Ammon's horn (tissue), 1 donor: Measurements from ENCODE around the gene FUT9.
"Not testable (repeated sequence)": the region's sequence is repeated elsewhere in the genome, so short reads cannot be mapped to it uniquely, and the experiment has no call there.

Source experiments
- DNase-seq: peaks from one replicate; pipeline ENCODE4 v3.0.0-alpha.2; 2016; ENCODE audit warnings: low spot score

Gene FUT9

GRCh38 chr6:96186516-96187195, 170.9 kb downstream of the FUT9 start:
- DNase-seq = no peak

GRCh38 chr6:96194675-96195074, 178.9 kb downstream of the FUT9 start:
- no peak for DNase-seq

GRCh38 chr6:96195272-96195671, 179.5 kb downstream of the FUT9 start:
- DNase-seq = no peak

GRCh38 chr6:96196633-96197032, 180.9 kb downstream of the FUT9 start:
- no peak for DNase-seq

GRCh38 chr6:96197241-96197640, 181.5 kb downstream of the FUT9 start:
- no peak for DNase-seq

GRCh38 chr6:96202571-96202970, 186.8 kb downstream of the FUT9 start:
- no peak for DNase-seq

GRCh38 chr6:96211341-96211740, 195.6 kb downstream of the FUT9 start:
- no peak for DNase-seq

GRCh38 chr6:96212066-96212465, 196.3 kb downstream of the FUT9 start:
- DNase-seq = no peak

- peak; percentile 37 for DNase-seq
Observed at GRCh38 chr6:96213784-96214183, 198.0 kb downstream of the FUT9 start.

GRCh38 chr6:96223695-96224094, 207.9 kb downstream of the FUT9 start:
- DNase-seq = no peak

GRCh38 chr6:96227135-96227534, 211.4 kb downstream of the FUT9 start:
- no peak for DNase-seq

- DNase-seq = no peak
Observed at GRCh38 chr6:96234444-96234843, 218.7 kb downstream of the FUT9 start.

GRCh38 chr6:96235927-96236326, 220.2 kb downstream of the FUT9 start:
- no peak for DNase-seq

- DNase-seq = no peak
Observed at GRCh38 chr6:96236471-96236870, 220.7 kb downstream of the FUT9 start.

GRCh38 chr6:96237638-96238347, 222.0 kb downstream of the FUT9 start:
- no peak for DNase-seq

GRCh38 chr6:96246563-96246962, 230.8 kb downstream of the FUT9 start:
- DNase-seq = no peak

GRCh38 chr6:96249755-96250154, 234.0 kb downstream of the FUT9 start:
- no peak for DNase-seq

- DNase-seq = no peak
Observed at GRCh38 chr6:96257751-96258150, 242.0 kb downstream of the FUT9 start.

GRCh38 chr6:96260787-96261430, 245.1 kb downstream of the FUT9 start:
- not testable (repeated sequence) for DNase-seq
